IPS-15b (cell line): ENCODE measurements around the gene TBX1.
A peak's percentile ranks its signal among the peaks of the same experiment; 100 is the strongest.

ENCODE experiments used
- H3K27me3 ChIP-seq: one replicate; pipeline ENCODE4 v1.6.1; 2013; ENCODE audit warnings: low read length; ENCODE audit not compliant: control insufficient read depth, insufficient read depth
- H3K36me3 ChIP-seq: one replicate; pipeline ENCODE4 v1.6.1; 2013; ENCODE audit warnings: low read length; ENCODE audit not compliant: control insufficient read depth, insufficient read depth
- H3K4me1 ChIP-seq: one replicate; pipeline ENCODE4 v1.6.1; 2013; ENCODE audit warnings: mild to moderate bottlenecking, low read length; ENCODE audit not compliant: control insufficient read depth, insufficient read depth
- H3K4me3 ChIP-seq: one replicate; pipeline ENCODE4 v1.5.1; 2013; ENCODE audit warnings: low read depth, low read length
- H3K9ac ChIP-seq: one replicate; pipeline ENCODE4 v1.6.1; 2013; ENCODE audit warnings: low read depth, mild to moderate bottlenecking, low read length
- H3K9me3 ChIP-seq: one replicate; pipeline ENCODE4 v1.6.1; 2013; ENCODE audit warnings: mild to moderate bottlenecking, low read length; ENCODE audit not compliant: control insufficient read depth, insufficient read depth

Gene TBX1

GRCh38 chr22:19753090-19753842 lies 7.3 kb upstream of the TBX1 start:
- peaks cover 3% of the 10 kb centered on the region for H3K4me1 ChIP-seq
- H3K9ac ChIP-seq, result no peak overlapping the region
- peaks cover 3% of the 10 kb centered on the region for H3K36me3 ChIP-seq
- no peaks in the 10 kb centered on the region for H3K9me3 ChIP-seq
- peaks cover 62% of the 10 kb centered on the region for H3K27me3 ChIP-seq
- no peak overlapping the region for H3K4me3 ChIP-seq

- Histone ChIP-seq H3K9me3 (no peaks in the 10 kb centered on the region), H3K27me3 (peaks cover 70% of the 10 kb centered on the region), H3K4me3 (no peak overlapping the region), H3K36me3 (peaks cover 3% of the 10 kb centered on the region), H3K9ac (no peak overlapping the region), H3K4me1 (peaks cover 3% of the 10 kb centered on the region)
These were observed 6.4 kb upstream of the TBX1 start for GRCh38 chr22:19753996-19754700.

- peaks cover 3% of the 10 kb centered on the region for H3K4me1 ChIP-seq
- H3K9me3 ChIP-seq, result no peaks in the 10 kb centered on the region
- H3K4me3 ChIP-seq, result peak overlapping the region; percentile 18
- peaks cover 3% of the 10 kb centered on the region for H3K36me3 ChIP-seq
- H3K27me3 ChIP-seq, result peaks cover 76% of the 10 kb centered on the region
- no peak overlapping the region for H3K9ac ChIP-seq
These were observed 5.9 kb upstream of the TBX1 start for GRCh38 chr22:19754701-19755144.

- no peaks in the 10 kb centered on the region for H3K9me3 ChIP-seq
- peaks cover 3% of the 10 kb centered on the region for H3K4me1 ChIP-seq
- H3K9ac ChIP-seq, result no peak overlapping the region
- peaks cover 81% of the 10 kb centered on the region for H3K27me3 ChIP-seq
- peaks cover 3% of the 10 kb centered on the region for H3K36me3 ChIP-seq
- peak overlapping the region; percentile 45 for H3K4me3 ChIP-seq
These were observed 5.3 kb upstream of the TBX1 start for GRCh38 chr22:19755145-19755710.

GRCh38 chr22:19755722-19756287 lies 4.8 kb upstream of the TBX1 start:
- H3K27me3 ChIP-seq, result peaks cover 82% of the 10 kb centered on the region
- no peaks in the 10 kb centered on the region for H3K9me3 ChIP-seq
- H3K4me1 ChIP-seq, result peaks cover 2% of the 10 kb centered on the region
- H3K4me3 ChIP-seq, result peak overlapping the region; percentile 45
- no peak overlapping the region for H3K9ac ChIP-seq
- peaks cover 3% of the 10 kb centered on the region for H3K36me3 ChIP-seq

- Histone ChIP-seq H3K9me3 (no peaks in the 10 kb centered on the region), H3K4me3 (peak overlapping the region; percentile 45), H3K36me3 (peaks cover 3% of the 10 kb centered on the region), H3K27me3 (peaks cover 86% of the 10 kb centered on the region), H3K9ac (no peak overlapping the region), H3K4me1 (peaks cover 2% of the 10 kb centered on the region)
These were observed 4.1 kb upstream of the TBX1 start for GRCh38 chr22:19756288-19757128.

- Histone ChIP-seq H3K4me1 (peaks cover 2% of the 10 kb centered on the region), H3K9ac (no peak overlapping the region), H3K9me3 (no peaks in the 10 kb centered on the region), H3K36me3 (peaks cover 3% of the 10 kb centered on the region), H3K27me3 (peaks cover 89% of the 10 kb centered on the region), H3K4me3 (no peak overlapping the region)
These were observed 3.2 kb upstream of the TBX1 start for GRCh38 chr22:19757140-19757984.

- Histone ChIP-seq H3K4me1 (peaks cover 2% of the 10 kb centered on the region), H3K9me3 (no peaks in the 10 kb centered on the region), H3K36me3 (peaks cover 3% of the 10 kb centered on the region), H3K4me3 (no peak overlapping the region), H3K9ac (no peak overlapping the region), H3K27me3 (peaks cover 89% of the 10 kb centered on the region)
These were observed 2.3 kb upstream of the TBX1 start for GRCh38 chr22:19757985-19758895.

GRCh38 chr22:19758896-19759426 lies 1.6 kb upstream of the TBX1 start:
- peak overlapping the region; percentile 8 for H3K4me3 ChIP-seq

More at GRCh38 chr22:19758896-19759426, 1.6 kb upstream of the TBX1 start:
- Histone ChIP-seq H3K4me1 (peaks cover 2% of the 10 kb centered on the region), H3K9me3 (no peaks in the 10 kb centered on the region), H3K9ac (no peak overlapping the region), H3K36me3 (peaks cover 3% of the 10 kb centered on the region), H3K27me3 (peaks cover 89% of the 10 kb centered on the region)
